ENCODE results near the gene SLC27A1. TPM values are rescaled to one million over a fixed set of nuclear protein-coding genes. Genes with fewer than 3 reads are reported as not detected.

SLC27A1 gene
- total and polyA plus RNA-seq, 10 of the 15 experiments (the other 5 are each of a cell fraction or from before 2014, with no cell fraction given): 0.11 to 2.3 (median 1.2) TPM

DNA sequence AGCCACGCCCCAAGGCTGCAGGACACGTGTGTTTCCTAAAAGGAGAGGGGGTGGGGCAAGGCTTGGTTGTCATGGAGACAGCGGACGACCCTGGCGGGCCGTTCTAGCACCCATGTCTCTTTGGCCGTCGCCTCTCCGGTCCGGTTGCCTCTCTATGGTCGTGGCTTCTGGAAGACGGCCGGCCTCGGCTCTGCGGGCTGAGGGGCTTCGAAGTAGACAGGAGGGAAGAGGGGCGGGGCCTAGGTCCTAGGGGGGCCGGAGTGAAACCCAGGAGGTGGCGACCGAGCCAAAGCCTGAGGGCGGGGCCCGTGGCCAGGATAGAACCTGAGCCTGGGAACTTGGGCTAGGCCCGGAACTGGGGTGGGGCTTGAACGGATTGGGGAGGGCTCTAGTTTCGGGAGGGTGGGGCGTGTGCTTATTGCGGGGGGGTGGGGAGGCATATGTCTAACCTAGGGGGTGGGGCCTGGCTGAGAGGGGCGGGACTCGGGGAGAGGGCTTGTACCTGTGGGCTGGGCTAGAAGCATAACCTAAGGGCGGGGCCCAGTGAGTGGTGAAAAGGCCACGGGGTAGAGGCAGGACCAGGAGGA, 750 bp upstream of the SLC27A1 start (continued):
- TF ChIP-seq, protein P1, sequence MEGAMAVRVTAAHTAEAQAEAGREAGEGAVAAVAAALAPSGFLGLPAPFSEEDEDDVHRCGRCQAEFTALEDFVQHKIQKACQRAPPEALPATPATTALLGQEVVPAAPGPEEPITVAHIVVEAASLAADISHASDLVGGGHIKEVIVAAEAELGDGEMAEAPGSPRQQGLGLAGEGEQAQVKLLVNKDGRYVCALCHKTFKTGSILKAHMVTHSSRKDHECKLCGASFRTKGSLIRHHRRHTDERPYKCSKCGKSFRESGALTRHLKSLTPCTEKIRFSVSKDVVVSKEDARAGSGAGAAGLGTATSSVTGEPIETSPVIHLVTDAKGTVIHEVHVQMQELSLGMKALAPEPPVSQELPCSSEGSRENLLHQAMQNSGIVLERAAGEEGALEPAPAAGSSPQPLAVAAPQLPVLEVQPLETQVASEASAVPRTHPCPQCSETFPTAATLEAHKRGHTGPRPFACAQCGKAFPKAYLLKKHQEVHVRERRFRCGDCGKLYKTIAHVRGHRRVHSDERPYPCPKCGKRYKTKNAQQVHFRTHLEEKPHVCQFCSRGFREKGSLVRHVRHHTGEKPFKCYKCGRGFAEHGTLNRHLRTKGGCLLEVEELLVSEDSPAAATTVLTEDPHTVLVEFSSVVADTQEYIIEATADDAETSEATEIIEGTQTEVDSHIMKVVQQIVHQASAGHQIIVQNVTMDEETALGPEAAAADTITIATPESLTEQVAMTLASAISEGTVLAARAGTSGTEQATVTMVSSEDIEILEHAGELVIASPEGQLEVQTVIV (IDR thresholded peaks at IDR 0.05; ENCODE audit: borderline replicate concordance, partially characterized antibody): no peak
- TF ChIP-seq RAD51 (IDR thresholded peaks at IDR 0.05) (peak; percentile 67; the same call in 1 of the 2 replicates), LARP7 (IDR thresholded peaks at IDR 0.05) (no peak), RB1 (IDR thresholded peaks at IDR 0.05; ENCODE audit: borderline replicate concordance) (no peak), ASH2L (IDR thresholded peaks at IDR 0.05; ENCODE audit: borderline replicate concordance, low read depth) (0 out of 2 replicates have a peak, but pooled peaks have one; percentile 37), BCL11A (IDR thresholded peaks at IDR 0.05; ENCODE audit: low read depth, low read length) (no peak), RUNX3 (IDR thresholded peaks at IDR 0.05; ENCODE audit: low read length) (no peak), MXI1 (IDR thresholded peaks at IDR 0.05; ENCODE audit: low read depth, low read length) (peak; percentile 93), GATAD2B (conservative IDR thresholded peaks at IDR 0.05; ENCODE audit: low read depth) (0 out of 2 replicates have a peak, but pooled peaks have one; percentile 7), NR2C1 (IDR thresholded peaks at IDR 0.05) (0 out of 2 replicates have a peak, but pooled peaks have one; percentile 16), DPF2 (IDR thresholded peaks at IDR 0.05) (no peak), ZNF217 (IDR thresholded peaks at IDR 0.05) (no peak), BMI1 (IDR thresholded peaks at IDR 0.05; ENCODE audit: borderline replicate concordance) (peak; percentile 98), JUNB (IDR thresholded peaks at IDR 0.05) (no peak), KLF5 (IDR thresholded peaks at IDR 0.05; ENCODE audit: partially characterized antibody) (peak; percentile 51), CHD1 (IDR thresholded peaks at IDR 0.05; ENCODE audit: low read depth, low read length) (no peak), EED (IDR thresholded peaks at IDR 0.05; ENCODE audit: low read depth) (no peak), EZH2 (IDR thresholded peaks at IDR 0.05; ENCODE audit: borderline replicate concordance, control insufficient read depth, low read depth, low read length) (no peak)
- TF ChIP-seq, protein P2, sequence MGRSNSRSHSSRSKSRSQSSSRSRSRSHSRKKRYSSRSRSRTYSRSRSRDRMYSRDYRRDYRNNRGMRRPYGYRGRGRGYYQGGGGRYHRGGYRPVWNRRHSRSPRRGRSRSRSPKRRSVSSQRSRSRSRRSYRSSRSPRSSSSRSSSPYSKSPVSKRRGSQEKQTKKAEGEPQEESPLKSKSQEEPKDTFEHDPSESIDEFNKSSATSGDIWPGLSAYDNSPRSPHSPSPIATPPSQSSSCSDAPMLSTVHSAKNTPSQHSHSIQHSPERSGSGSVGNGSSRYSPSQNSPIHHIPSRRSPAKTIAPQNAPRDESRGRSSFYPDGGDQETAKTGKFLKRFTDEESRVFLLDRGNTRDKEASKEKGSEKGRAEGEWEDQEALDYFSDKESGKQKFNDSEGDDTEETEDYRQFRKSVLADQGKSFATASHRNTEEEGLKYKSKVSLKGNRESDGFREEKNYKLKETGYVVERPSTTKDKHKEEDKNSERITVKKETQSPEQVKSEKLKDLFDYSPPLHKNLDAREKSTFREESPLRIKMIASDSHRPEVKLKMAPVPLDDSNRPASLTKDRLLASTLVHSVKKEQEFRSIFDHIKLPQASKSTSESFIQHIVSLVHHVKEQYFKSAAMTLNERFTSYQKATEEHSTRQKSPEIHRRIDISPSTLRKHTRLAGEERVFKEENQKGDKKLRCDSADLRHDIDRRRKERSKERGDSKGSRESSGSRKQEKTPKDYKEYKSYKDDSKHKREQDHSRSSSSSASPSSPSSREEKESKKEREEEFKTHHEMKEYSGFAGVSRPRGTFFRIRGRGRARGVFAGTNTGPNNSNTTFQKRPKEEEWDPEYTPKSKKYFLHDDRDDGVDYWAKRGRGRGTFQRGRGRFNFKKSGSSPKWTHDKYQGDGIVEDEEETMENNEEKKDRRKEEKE (IDR thresholded peaks at IDR 0.05): no peak
- TF ChIP-seq, protein P3, sequence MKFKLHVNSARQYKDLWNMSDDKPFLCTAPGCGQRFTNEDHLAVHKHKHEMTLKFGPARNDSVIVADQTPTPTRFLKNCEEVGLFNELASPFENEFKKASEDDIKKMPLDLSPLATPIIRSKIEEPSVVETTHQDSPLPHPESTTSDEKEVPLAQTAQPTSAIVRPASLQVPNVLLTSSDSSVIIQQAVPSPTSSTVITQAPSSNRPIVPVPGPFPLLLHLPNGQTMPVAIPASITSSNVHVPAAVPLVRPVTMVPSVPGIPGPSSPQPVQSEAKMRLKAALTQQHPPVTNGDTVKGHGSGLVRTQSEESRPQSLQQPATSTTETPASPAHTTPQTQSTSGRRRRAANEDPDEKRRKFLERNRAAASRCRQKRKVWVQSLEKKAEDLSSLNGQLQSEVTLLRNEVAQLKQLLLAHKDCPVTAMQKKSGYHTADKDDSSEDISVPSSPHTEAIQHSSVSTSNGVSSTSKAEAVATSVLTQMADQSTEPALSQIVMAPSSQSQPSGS (IDR thresholded peaks at IDR 0.05; ENCODE audit: low read length): no peak
- TF ChIP-seq, protein P4, sequence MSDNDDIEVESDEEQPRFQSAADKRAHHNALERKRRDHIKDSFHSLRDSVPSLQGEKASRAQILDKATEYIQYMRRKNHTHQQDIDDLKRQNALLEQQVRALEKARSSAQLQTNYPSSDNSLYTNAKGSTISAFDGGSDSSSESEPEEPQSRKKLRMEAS (IDR thresholded peaks at IDR 0.05; ENCODE audit: low read depth, low read length): peak; percentile 74; the same call in 1 of the 2 replicates
- TF ChIP-seq, protein P5, sequence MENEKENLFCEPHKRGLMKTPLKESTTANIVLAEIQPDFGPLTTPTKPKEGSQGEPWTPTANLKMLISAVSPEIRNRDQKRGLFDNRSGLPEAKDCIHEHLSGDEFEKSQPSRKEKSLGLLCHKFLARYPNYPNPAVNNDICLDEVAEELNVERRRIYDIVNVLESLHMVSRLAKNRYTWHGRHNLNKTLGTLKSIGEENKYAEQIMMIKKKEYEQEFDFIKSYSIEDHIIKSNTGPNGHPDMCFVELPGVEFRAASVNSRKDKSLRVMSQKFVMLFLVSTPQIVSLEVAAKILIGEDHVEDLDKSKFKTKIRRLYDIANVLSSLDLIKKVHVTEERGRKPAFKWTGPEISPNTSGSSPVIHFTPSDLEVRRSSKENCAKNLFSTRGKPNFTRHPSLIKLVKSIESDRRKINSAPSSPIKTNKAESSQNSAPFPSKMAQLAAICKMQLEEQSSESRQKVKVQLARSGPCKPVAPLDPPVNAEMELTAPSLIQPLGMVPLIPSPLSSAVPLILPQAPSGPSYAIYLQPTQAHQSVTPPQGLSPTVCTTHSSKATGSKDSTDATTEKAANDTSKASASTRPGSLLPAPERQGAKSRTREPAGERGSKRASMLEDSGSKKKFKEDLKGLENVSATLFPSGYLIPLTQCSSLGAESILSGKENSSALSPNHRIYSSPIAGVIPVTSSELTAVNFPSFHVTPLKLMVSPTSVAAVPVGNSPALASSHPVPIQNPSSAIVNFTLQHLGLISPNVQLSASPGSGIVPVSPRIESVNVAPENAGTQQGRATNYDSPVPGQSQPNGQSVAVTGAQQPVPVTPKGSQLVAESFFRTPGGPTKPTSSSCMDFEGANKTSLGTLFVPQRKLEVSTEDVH (IDR thresholded peaks at IDR 0.05; ENCODE audit: low read depth, partially characterized antibody): no peak
